HCT116 (cell line): ENCODE measurements around the gene P4HA2.

Experiments
- CTCF ChIP-seq, 3 experiments: fragments of 200-600 bp in 1 of 3; sonication (generic) in 1 of 3; IDR thresholded peaks in 2 of 3; conservative IDR thresholded peaks in 1 of 3; 2 replicates each; pipeline ENCODE4 v1.5.1; 2012 to 2017; ENCODE audit warnings: low read depth in 2 of 3, low read length in 2 of 3, antibody characterized with exemption in 1 of 3, borderline replicate concordance in 1 of 3, control low read depth in 1 of 3, mild to moderate bottlenecking in 1 of 3, mixed read lengths in 1 of 3, mixed run types in 1 of 3, moderate library complexity in 1 of 3; ENCODE audit not compliant: insufficient read depth in 1 of 3
- JUND ChIP-seq: IDR thresholded peaks from 2 replicates; pipeline ENCODE4 v1.6.1; 2012
- POLR2A ChIP-seq: IDR thresholded peaks from 2 replicates; pipeline ENCODE4 v1.7.0; 2011; ENCODE audit warnings: borderline replicate concordance; ENCODE audit not compliant: insufficient read depth, insufficient read length; ENCODE audit errors: extremely low read depth
- REST ChIP-seq: IDR thresholded peaks from 2 replicates; pipeline ENCODE4 v1.6.1; 2012; ENCODE audit warnings: low read depth
- SRF ChIP-seq: IDR thresholded peaks from 2 replicates; pipeline ENCODE4 v1.6.1; 2012; ENCODE audit warnings: low read depth
- TCF7L2 ChIP-seq: IDR thresholded peaks from 2 replicates; pipeline ENCODE4 v1.7.0; 2011; ENCODE audit warnings: borderline replicate concordance, inconsistent platforms; ENCODE audit not compliant: insufficient read depth, insufficient read length; ENCODE audit errors: extremely low read depth
- ZBTB33 ChIP-seq: IDR thresholded peaks from 2 replicates; pipeline ENCODE4 v1.6.1; 2011; ENCODE audit warnings: mild to moderate bottlenecking, low read length, moderate library complexity; ENCODE audit not compliant: insufficient replicate concordance; ENCODE audit errors: extremely low read depth
- ZNF274 ChIP-seq: fragments of 200-500 bp; sonication (Bioruptor generic); IDR thresholded peaks from 2 replicates; pipeline ENCODE4 v1.6.1; 2014; ENCODE audit warnings: mild to moderate bottlenecking, low read depth, low read length, inconsistent platforms

GRCh38 chr5:132203464-132203818 is 24.2 kb downstream of the P4HA2 start:
- no peak for TF ChIP-seq POLR2A
- no peak for TF ChIP-seq ZNF274
- TF ChIP-seq TCF7L2: no peak
- no peak for TF ChIP-seq JUND
- no peak for TF ChIP-seq CTCF (IDR thresholded peaks at IDR 0.05 in 2 of 3, conservative IDR thresholded peaks at IDR 0.05 in 1 of 3; ENCODE audit: borderline replicate concordance in 1 of 3, insufficient read depth in 1 of 3, low read depth in 2 of 3, low read length in 2 of 3)
- TF ChIP-seq ZBTB33: no peak
- TF ChIP-seq SRF: no peak
- no peak for TF ChIP-seq REST
